ENCODE data around the gene CACFD1. TPM values are rescaled to one million over a fixed set of nuclear protein-coding genes. Genes with fewer than 3 reads are reported as not detected.

The CACFD1 gene
- total RNA-seq, 1 donor, result 3.9 TPM

DNA sequence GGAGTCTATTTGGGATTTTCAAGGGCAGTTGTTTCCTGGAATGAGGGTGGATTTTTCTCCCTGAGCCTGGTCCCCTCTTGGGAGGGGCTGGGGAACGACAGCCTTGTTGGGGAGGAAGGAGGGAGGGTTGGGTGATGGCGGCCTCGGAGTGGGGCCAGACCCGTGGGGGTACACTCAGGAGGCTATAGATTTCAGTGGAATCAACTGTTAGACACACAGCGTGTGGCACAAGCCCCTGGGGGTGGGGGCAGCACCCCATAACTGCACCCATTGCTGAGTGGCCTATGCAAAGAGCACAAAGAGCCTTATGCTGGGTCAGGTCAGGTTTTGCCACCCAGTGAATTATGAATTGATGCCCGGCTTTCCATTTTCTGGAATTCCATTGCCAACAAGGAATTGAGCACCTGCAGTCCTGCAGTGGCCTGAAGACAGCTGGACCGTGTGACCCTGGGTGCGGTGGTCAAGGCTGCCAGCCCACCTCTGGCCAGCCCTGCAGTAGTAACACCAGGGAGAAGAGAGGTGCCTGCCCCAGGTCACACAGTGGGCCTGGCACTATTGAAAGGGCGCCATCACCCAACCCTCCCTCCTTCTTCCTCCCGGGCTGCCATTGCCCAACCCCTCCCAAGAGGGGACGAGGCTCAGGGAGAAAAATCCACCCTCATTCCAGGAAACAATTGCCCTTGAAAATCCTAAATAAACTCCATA is 56.6 kb downstream of the CACFD1 start:
- DNase-seq (ENCODE audit: low read depth), result no peak
- no peak overlapping the region for H3K4me3 ChIP-seq (ENCODE audit: low read depth, low read length)
- TF ChIP-seq, protein P1, sequence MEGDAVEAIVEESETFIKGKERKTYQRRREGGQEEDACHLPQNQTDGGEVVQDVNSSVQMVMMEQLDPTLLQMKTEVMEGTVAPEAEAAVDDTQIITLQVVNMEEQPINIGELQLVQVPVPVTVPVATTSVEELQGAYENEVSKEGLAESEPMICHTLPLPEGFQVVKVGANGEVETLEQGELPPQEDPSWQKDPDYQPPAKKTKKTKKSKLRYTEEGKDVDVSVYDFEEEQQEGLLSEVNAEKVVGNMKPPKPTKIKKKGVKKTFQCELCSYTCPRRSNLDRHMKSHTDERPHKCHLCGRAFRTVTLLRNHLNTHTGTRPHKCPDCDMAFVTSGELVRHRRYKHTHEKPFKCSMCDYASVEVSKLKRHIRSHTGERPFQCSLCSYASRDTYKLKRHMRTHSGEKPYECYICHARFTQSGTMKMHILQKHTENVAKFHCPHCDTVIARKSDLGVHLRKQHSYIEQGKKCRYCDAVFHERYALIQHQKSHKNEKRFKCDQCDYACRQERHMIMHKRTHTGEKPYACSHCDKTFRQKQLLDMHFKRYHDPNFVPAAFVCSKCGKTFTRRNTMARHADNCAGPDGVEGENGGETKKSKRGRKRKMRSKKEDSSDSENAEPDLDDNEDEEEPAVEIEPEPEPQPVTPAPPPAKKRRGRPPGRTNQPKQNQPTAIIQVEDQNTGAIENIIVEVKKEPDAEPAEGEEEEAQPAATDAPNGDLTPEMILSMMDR (IDR thresholded peaks at IDR 0.05; ENCODE audit: insufficient read depth, low read depth, low read length), result no peak

DNA sequence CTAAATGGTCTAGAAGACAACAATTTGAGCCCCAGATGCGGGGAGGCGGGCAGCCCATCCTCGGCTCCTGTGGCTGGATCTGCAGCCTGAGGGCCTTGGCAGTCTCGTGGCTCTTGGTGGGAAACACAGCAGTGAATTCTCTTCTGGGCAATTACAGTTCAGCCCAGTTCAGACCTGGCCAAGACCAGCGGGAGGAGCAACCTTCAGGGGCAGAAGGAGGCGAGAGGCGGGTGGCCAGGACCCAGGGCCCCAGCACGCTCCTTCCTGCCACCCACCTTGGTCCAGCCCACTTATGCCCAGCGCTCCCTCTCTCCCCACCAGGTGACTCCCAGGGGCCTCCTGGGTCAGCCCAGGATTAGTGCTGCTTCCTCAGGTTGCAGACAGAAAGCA is 57.2 kb downstream of the CACFD1 start:
- TF ChIP-seq, protein P1 (IDR thresholded peaks at IDR 0.05; ENCODE audit: insufficient read depth, low read depth, low read length), result no peak
- DNase-seq (ENCODE audit: low read depth), result no peak
- H3K4me3 ChIP-seq (ENCODE audit: low read depth, low read length), result no peak overlapping the region

DNA sequence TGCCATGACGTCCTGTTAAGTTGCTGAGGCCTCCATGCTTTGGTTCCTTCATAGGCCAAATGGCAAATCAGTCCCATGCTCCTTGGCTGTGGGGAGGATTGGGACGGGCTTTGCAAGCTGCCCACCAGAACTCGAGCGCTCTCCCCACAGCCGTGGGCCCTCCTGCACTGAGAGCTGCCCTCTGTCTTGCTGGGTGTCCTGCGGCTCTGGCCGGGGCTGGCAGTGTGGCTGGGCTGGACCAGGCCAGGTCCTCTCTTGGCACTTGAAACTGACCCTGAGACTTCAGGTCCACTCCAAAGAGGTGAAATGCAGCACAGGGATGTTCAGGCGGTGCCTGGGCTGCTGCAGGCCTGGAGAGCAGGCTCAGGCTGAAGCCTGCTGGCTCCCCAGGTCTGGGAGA is 57.9 kb downstream of the CACFD1 start:
- no peak for DNase-seq (ENCODE audit: low read depth)
- TF ChIP-seq, protein P1 (IDR thresholded peaks at IDR 0.05; ENCODE audit: insufficient read depth, low read depth, low read length), result no peak
- H3K4me3 ChIP-seq (ENCODE audit: low read depth, low read length), result no peak overlapping the region

DNA sequence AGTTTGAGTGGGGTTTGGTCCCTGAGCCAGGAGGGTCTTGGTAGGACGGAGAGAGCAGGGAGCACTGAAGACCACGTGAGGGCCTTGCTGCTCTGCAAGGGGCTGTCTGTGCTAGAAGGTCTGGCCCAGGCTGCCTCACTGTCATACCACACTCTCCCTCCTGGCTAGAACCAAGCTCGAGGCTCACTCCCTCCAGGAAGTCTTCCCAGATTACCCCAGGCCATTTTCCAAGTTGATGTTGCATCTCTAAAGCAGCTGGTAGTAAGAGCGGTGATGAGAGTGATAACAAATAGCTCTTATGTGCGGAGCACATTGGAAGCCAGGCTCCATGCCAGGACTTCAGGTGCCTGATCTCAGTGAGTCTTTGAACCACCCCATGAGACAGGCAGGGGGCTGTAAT is 58.4 kb downstream of the CACFD1 start:
- no peak for DNase-seq (ENCODE audit: low read depth)
- TF ChIP-seq, protein P1 (IDR thresholded peaks at IDR 0.05; ENCODE audit: insufficient read depth, low read depth, low read length), result no peak
- no peak overlapping the region for H3K4me3 ChIP-seq (ENCODE audit: low read depth, low read length)

DNA sequence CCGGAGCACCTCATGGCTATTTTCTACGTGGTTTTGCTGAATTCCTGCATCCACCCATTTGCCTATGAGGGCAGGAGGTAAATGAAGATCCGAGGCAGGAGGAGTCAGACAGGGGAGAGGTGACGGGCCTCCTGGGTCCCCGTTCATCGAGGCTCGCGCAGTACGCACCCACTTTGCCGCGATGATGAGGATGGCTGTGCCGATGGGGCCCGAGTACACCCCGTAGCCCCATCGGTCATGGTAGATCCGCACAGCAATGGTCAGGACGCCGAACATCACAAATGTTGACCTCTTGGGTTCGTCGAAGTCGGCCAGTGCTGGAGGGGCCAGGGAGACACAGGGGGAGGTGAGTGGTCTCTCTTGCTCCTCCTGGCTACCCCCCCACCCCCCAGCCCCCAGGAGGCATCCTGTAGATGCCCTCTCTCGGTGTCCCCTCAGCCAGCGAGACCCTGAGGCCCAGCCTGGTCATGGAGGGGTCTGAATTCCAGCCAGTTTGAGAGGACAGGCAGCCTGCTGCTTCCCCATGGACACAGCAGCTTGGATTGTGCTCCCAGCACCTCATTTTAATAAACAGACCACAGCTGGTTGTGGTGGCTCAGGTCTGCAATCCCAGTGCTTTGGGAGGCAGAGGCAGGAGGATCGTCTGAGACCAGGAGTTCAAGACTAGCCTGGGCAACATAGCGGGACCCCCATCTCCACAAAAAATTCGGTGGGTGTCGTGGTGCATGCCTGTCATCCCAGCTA is 59.1 kb downstream of the CACFD1 start:
- H3K4me3 ChIP-seq (ENCODE audit: low read depth, low read length), result no peak overlapping the region
- TF ChIP-seq, protein P1 (IDR thresholded peaks at IDR 0.05; ENCODE audit: insufficient read depth, low read depth, low read length), result no peak
- DNase-seq (ENCODE audit: low read depth), result no peak

DNA sequence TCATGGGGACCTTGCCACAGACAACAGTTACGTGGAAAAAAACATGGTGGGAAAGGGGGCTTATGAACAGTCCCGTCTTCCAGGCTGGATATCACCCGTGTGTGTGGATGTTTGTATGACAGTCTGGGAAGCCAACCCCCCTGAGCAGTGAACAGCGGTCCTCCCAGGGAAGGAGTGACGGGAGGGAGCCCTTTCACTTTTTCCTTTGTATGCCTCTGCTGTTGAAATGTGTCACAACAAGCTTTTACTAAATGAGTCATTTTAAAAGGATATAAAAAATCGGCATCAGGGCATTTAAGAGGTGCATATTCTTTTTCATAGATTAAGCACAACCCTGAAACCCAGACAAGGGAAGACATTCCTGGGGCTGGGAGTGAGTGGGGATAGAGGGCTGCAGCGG is 59.9 kb downstream of the CACFD1 start:
- TF ChIP-seq, protein P1 (IDR thresholded peaks at IDR 0.05; ENCODE audit: insufficient read depth, low read depth, low read length), result no peak

More for the DNA sequence above, 59.9 kb downstream of the CACFD1 start:
- no peak for DNase-seq (ENCODE audit: low read depth)
- no peak overlapping the region for H3K4me3 ChIP-seq (ENCODE audit: low read depth, low read length)

Data from fibroblast of villous mesenchyme (primary cell).